Thoracic aorta (tissue), 2 donors: Measurements from ENCODE around the gene NEK10. TPM values are rescaled to one million over a fixed set of nuclear protein-coding genes. Genes with fewer than 3 reads are reported as not detected.

Source experiments
- ATAC-seq: fragments of 150-250 bp; one replicate; pipeline ENCODE4 v1.8.0; 2017; ENCODE audit warnings: low read depth; ENCODE audit not compliant: insufficient number of reproducible peaks, low FRiP score
- DNase-seq: peaks from one replicate; pipeline ENCODE4 v3.0.0-alpha.2; 2020; ENCODE audit warnings: low spot score
- H3K27ac ChIP-seq, 2 donors: fragments of 200-600 bp; sonication (generic); 1 replicate in 1 of 2; 2 replicates in 1 of 2; pipeline ENCODE4 v1.5.1; 2016; ENCODE audit warnings: mild to moderate bottlenecking in 2 of 2, moderate library complexity in 2 of 2
- H3K27me3 ChIP-seq: fragments of 200-600 bp; sonication (generic); replicated peaks from 2 replicates; pipeline ENCODE4 v1.6.0; 2016; ENCODE audit warnings: mild to moderate bottlenecking; ENCODE audit not compliant: insufficient read depth
- H3K36me3 ChIP-seq: fragments of 200-600 bp; sonication (generic); one replicate; pipeline ENCODE4 v1.5.1; 2016
- H3K4me1 ChIP-seq, 2 donors: fragments of 200-600 bp; sonication (generic); 1 replicate in 1 of 2; 2 replicates in 1 of 2; pipeline versions ENCODE4 v1.5.1 to v1.6.0; 2016; ENCODE audit warnings: low read depth in 2 of 2, mild to moderate bottlenecking in 1 of 2; ENCODE audit not compliant: control insufficient read depth in 1 of 2
- H3K4me3 ChIP-seq: fragments of 200-600 bp; sonication (generic); 2 replicates; pipeline ENCODE4 v1.5.1; 2016; ENCODE audit warnings: mild to moderate bottlenecking
- H3K9me3 ChIP-seq: fragments of 200-600 bp; sonication (generic); 2 replicates; pipeline ENCODE4 v1.5.1; 2016
- total RNA-seq, 2 donors: library from RNA; depleted of rRNA; stranded (reverse); fragments of >200 nt; gene quantifications; one replicate each; pipeline versions ENCODE4 v1.1.0 to v1.2.3, GENCODE V29; 2016
- TF ChIP-seq, protein P1 (sequence below): fragments of 200-600 bp; sonication (generic); IDR thresholded peaks from one replicate; pipeline ENCODE4 v1.5.1; 2019; ENCODE audit warnings: antibody characterized with exemption

NEK10 gene
- total RNA-seq, 2 donors from 2014 or later = 0.68 to 21.4 TPM

DNA sequence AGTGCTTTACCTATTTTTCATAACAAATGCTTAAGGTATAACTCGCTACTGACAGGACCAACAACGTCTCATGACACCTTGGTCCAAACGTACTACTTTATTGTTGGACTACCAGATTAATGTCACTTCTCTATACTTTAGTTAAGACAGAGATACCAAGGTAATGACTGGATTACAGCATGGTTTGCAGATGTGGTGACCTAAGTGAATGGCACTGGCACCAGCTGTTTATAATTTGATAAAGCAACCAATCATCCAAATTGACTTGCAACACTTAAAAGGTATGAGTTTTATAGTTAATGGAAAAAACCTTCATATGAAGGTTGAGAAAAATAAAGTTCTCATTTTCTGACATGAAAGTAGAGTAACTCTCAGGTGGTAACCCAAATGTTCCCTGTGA is 209.0 kb downstream of the NEK10 start:
- H3K4me3 ChIP-seq = no peak overlapping the region
- TF ChIP-seq, protein P1, sequence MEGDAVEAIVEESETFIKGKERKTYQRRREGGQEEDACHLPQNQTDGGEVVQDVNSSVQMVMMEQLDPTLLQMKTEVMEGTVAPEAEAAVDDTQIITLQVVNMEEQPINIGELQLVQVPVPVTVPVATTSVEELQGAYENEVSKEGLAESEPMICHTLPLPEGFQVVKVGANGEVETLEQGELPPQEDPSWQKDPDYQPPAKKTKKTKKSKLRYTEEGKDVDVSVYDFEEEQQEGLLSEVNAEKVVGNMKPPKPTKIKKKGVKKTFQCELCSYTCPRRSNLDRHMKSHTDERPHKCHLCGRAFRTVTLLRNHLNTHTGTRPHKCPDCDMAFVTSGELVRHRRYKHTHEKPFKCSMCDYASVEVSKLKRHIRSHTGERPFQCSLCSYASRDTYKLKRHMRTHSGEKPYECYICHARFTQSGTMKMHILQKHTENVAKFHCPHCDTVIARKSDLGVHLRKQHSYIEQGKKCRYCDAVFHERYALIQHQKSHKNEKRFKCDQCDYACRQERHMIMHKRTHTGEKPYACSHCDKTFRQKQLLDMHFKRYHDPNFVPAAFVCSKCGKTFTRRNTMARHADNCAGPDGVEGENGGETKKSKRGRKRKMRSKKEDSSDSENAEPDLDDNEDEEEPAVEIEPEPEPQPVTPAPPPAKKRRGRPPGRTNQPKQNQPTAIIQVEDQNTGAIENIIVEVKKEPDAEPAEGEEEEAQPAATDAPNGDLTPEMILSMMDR = no peak
- no peaks in the 10 kb centered on the region for H3K9me3 ChIP-seq
- H3K27ac ChIP-seq = no peak overlapping the region
- DNase-seq = no peak
- H3K27me3 ChIP-seq = no peaks in the 10 kb centered on the region
- peaks cover 0 to 2% of the 10 kb centered on the region in 2 donors for H3K4me1 ChIP-seq
- no peak for ATAC-seq
- H3K36me3 ChIP-seq = no peaks in the 10 kb centered on the region

DNA sequence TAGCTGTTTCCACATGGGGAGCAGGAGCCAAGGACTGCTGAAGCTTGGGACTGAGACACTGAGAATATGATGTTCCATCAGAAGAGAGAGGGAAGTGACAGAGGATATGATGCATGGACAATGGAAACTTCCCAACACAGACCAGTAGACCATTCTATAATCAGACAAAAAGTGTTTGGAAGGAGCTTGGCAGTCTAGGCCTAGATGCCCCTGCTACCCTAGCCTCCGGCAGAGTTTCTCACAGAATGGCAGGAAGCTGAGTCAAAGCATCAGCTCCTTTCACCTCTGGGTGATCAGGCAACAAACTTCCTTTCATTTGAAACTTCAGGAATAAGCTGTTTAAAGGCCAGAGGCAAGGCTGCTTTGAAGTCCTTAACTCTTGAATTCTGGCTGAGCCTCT is 222.0 kb downstream of the NEK10 start:
- no peak for ATAC-seq
- DNase-seq = no peak
- TF ChIP-seq, protein P1 = no peak
- H3K9me3 ChIP-seq = no peaks in the 10 kb centered on the region
- no peaks in the 10 kb centered on the region for H3K36me3 ChIP-seq
- no peaks in the 10 kb centered on the region for H3K4me1 ChIP-seq
- no peak overlapping the region for H3K27ac ChIP-seq
- no peaks in the 10 kb centered on the region for H3K27me3 ChIP-seq
- H3K4me3 ChIP-seq = no peak overlapping the region

DNA sequence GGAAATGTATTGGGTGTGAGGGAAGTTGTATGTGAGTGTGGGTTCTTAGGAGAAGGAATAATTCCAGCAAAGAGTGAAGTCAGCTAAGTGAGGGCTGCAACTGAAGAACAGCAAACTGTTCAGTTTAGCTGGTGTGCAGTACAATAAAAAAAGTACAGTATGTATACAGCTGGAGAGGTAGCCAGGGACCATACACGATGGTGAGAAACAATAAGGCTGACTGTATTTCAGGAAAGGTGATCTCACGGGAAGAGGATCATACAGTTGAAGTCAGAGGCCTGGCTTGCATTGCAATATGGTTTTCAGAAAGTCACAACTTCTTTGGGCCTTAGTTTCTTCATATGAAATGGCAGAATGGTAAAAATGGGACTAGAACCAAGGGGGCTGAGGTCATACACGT is 222.4 kb downstream of the NEK10 start:
- ATAC-seq = no peak

DNA sequence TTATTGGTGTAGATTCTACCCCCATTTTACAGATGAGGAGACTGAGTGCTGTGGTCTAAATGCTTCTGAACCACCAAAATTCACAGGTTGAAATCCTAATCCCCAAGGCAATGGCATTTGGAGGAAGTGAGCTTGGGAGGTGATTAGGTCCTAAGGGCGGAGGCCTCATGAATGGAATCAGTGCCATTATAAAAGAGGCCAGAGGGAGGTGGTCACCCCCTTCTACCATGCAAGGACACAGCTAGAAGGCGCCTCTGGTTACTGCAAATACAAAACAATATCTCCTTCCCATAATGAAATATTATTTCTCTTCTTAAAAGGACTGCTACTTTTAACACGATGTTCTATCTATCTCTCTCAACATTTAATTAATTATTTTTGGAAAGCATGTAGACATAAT is 223.5 kb downstream of the NEK10 start:
- Histone ChIP-seq H3K4me3 (no peak overlapping the region), H3K27me3 (no peaks in the 10 kb centered on the region), H3K4me1 (no peaks in the 10 kb centered on the region), H3K27ac (no peak overlapping the region), H3K9me3 (no peaks in the 10 kb centered on the region), H3K36me3 (no peaks in the 10 kb centered on the region)
- no peak for DNase-seq
- ATAC-seq = no peak
- TF ChIP-seq, protein P1 = no peak

More for the DNA sequence above, 222.4 kb downstream of the NEK10 start:
- Histone ChIP-seq H3K27ac (no peak overlapping the region), H3K4me1 (no peaks in the 10 kb centered on the region), H3K36me3 (no peaks in the 10 kb centered on the region), H3K9me3 (no peaks in the 10 kb centered on the region), H3K27me3 (no peaks in the 10 kb centered on the region), H3K4me3 (no peak overlapping the region)
- DNase-seq = no peak
- TF ChIP-seq, protein P1 = no peak

DNA sequence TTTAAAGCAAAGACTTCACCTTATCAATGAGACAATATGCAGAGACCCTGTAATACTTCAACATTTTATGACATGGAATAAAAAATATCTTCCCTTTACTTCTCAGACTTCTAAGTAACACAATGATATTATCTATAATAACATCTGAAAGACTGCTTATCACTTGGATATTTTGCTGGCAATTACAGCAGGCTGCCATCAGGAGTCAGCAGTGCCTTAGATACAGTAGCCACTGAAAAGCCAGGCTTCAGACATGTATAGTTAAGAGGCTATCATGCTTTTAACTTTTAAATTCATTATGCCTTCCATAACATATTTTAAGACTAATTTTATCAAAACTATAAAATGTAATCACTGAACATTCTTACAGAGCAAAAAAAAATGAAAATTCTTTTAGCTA is 227.5 kb downstream of the NEK10 start:
- no peak for DNase-seq
- Histone ChIP-seq H3K9me3 (no peaks in the 10 kb centered on the region), H3K27me3 (no peaks in the 10 kb centered on the region), H3K4me1 (peaks cover 0 to 5% of the 10 kb centered on the region in 2 donors), H3K36me3 (no peaks in the 10 kb centered on the region), H3K4me3 (no peak overlapping the region), H3K27ac (no peak overlapping the region)
- TF ChIP-seq, protein P1 = no peak
- no peak for ATAC-seq
